Measurements from ENCODE around the gene IPPK.

GRCh38 chr9:92590377-92590776, 79.6 kb downstream of the IPPK start:
- TF ChIP-seq POLR2A (IDR thresholded peaks at IDR 0.05) (no peak), CTCF (IDR thresholded peaks at IDR 0.05) (no peak)

All from tibial nerve (tissue), 3 donors.